ENCODE data around the gene ERICH4. TPM values are rescaled to one million over a fixed set of nuclear protein-coding genes. Genes with fewer than 3 reads are reported as not detected.

ERICH4 gene
- total and polyA plus RNA-seq, 7 donors: not detected

GRCh38 chr19:41437944-41438574, 4.9 kb upstream of the ERICH4 start:
- H3K27me3 ChIP-seq: peaks cover 0 to 13% (median 0%) of the 10 kb centered on the region in 3 donors
- DNase-seq: peak; percentile 38
- peaks cover 0 to 30% (median 2%) of the 10 kb centered on the region in 4 donors for H3K36me3 ChIP-seq
- H3K4me3 ChIP-seq: no peak overlapping the region
- H3K9me3 ChIP-seq: no peaks in the 10 kb centered on the region
- TF ChIP-seq POLR2AphosphoS5 (IDR thresholded peaks at IDR 0.05): no peak
- no peak for TF ChIP-seq POLR2A (IDR thresholded peaks at IDR 0.05)
- TF ChIP-seq EP300 (IDR thresholded peaks at IDR 0.05): no peak
- TF ChIP-seq, protein P1, sequence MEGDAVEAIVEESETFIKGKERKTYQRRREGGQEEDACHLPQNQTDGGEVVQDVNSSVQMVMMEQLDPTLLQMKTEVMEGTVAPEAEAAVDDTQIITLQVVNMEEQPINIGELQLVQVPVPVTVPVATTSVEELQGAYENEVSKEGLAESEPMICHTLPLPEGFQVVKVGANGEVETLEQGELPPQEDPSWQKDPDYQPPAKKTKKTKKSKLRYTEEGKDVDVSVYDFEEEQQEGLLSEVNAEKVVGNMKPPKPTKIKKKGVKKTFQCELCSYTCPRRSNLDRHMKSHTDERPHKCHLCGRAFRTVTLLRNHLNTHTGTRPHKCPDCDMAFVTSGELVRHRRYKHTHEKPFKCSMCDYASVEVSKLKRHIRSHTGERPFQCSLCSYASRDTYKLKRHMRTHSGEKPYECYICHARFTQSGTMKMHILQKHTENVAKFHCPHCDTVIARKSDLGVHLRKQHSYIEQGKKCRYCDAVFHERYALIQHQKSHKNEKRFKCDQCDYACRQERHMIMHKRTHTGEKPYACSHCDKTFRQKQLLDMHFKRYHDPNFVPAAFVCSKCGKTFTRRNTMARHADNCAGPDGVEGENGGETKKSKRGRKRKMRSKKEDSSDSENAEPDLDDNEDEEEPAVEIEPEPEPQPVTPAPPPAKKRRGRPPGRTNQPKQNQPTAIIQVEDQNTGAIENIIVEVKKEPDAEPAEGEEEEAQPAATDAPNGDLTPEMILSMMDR (IDR thresholded peaks at IDR 0.05): no peak
- no peak overlapping the region for H3K27ac ChIP-seq
- peaks cover 0 to 18% (median 11%) of the 10 kb centered on the region in 4 donors for H3K4me1 ChIP-seq
- intact Hi-C loops (cut with DNase I): no loop called here
- 94 to 99% methylated on average over 7 of the region's 7 CpGs for WGBS, 2 donors

- intact Hi-C loops (cut with DNase I): loop anchor here (1.0 kb wide), 1 partner anchor 42 kb away; the partner anchor contains the start of genes BCKDHA and EXOSC5
- peaks cover 0 to 23% (median 0%) of the 10 kb centered on the region in 4 donors for H3K36me3 ChIP-seq
- WGBS, 2 donors: 0% methylated on average over 40 of the region's 40 CpGs
- H3K9me3 ChIP-seq: no peaks in the 10 kb centered on the region
- TF ChIP-seq POLR2A (IDR thresholded peaks at IDR 0.05) (peak; percentile 74 to 78), POLR2AphosphoS5 (IDR thresholded peaks at IDR 0.05) (peak; percentile 68 to 89 (median 83)), EP300 (IDR thresholded peaks at IDR 0.05) (no peak)
- TF ChIP-seq, protein P1 (IDR thresholded peaks at IDR 0.05): peak in 2 of 4 experiments; percentile 19 to 39
- peak within 1 kb of the TSS; percentile 89 to 98 (median 94) for H3K27ac ChIP-seq
- peaks cover 0 to 19% (median 0%) of the 10 kb centered on the region in 3 donors for H3K27me3 ChIP-seq
- DNase-seq: peak; percentile 99
- peak within 1 kb of the TSS; percentile 64 to 78 (median 74) for H3K4me3 ChIP-seq
- H3K4me1 ChIP-seq: peaks cover 0 to 18% (median 11%) of the 10 kb centered on the region in 4 donors
Measured at GRCh38 chr19:41439441-41440222, 3.3 kb upstream of the ERICH4 start, which contains the start of gene DMAC2. Gene DMAC2 (minus strand): TSS chr19:41439912. CDS start chr19:41439899, 13 bp downstream.

DNA sequence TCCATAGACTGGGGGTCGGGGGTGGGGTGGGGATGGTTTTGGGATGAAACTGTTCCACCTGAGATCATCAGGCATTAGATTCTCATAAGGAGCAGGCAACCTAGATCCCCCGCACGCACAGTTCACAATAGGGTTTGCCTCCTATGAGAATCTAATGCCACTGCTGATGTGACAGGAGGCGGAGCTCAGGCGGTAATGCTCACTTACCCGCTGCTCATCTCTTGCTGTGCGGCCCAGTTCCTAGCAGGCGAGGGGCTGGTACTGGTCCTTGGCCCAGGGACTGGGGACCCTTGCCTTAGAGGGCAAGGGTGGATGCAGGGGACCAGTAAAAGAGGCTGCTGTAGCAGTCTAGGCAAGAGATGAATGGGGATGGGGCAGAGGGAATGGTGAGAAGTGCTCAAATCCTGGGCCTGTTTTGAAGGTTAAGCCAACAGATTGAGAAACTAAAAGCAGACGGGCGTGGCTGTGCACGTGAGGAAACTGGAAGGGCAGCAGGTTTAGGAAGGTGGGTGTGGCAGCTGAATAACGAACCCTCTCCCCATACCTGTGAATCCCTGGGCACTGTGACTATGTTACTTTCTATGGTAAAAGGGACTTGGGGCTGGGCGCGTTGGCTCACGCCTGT, 1.5 kb upstream of the ERICH4 start:
- H3K9me3 ChIP-seq: no peaks in the 10 kb centered on the region
- no peak overlapping the region for H3K27ac ChIP-seq
- WGBS, 2 donors: 70 to 87% methylated on average over 15 of the region's 15 CpGs
- H3K27me3 ChIP-seq: peaks cover 0 to 28% (median 0%) of the 10 kb centered on the region in 3 donors
- peaks cover 0 to 18% (median 11%) of the 10 kb centered on the region in 4 donors for H3K4me1 ChIP-seq
- no peak for TF ChIP-seq EP300 (IDR thresholded peaks at IDR 0.05)
- TF ChIP-seq, protein P1 (IDR thresholded peaks at IDR 0.05): no peak
- no peak for TF ChIP-seq POLR2A (IDR thresholded peaks at IDR 0.05)
- no peak for TF ChIP-seq POLR2AphosphoS5 (IDR thresholded peaks at IDR 0.05)
- DNase-seq: no peak
- H3K4me3 ChIP-seq: no peak overlapping the region
- intact Hi-C loops (cut with DNase I): no loop called here
- H3K36me3 ChIP-seq: peaks cover 0 to 17% (median 0%) of the 10 kb centered on the region in 4 donors

GRCh38 chr19:41443813-41444455, 978 bp downstream of the ERICH4 start:
- no peak for DNase-seq
- H3K27me3 ChIP-seq: peaks cover 0 to 38% (median 0%) of the 10 kb centered on the region in 3 donors
- WGBS, 2 donors: 79 to 80% methylated on average over 6 of the region's 6 CpGs
- intact Hi-C loops (cut with DNase I): no loop called here
- H3K36me3 ChIP-seq: no peaks in the 10 kb centered on the region
- no peak overlapping the region for H3K27ac ChIP-seq
- H3K4me3 ChIP-seq: no peak overlapping the region
- peaks cover 0 to 13% (median 6%) of the 10 kb centered on the region in 4 donors for H3K4me1 ChIP-seq
- TF ChIP-seq POLR2AphosphoS5 (IDR thresholded peaks at IDR 0.05) (no peak), POLR2A (IDR thresholded peaks at IDR 0.05) (no peak)
- TF ChIP-seq, protein P1 (IDR thresholded peaks at IDR 0.05): no peak
- H3K9me3 ChIP-seq: no peaks in the 10 kb centered on the region
